A549 (cell line): Measurements from ENCODE around the gene WNT16. TPM values are rescaled to one million over a fixed set of nuclear protein-coding genes. Genes with fewer than 3 reads are reported as not detected.

Experiments used
- ATAC-seq, 2 experiments: fragments of 200-7000 bp in 1 of 2; fragments of >200 bp in 1 of 2; cut with Nextera tagmentation in 1 of 2; cut with Tn5 transposase in 1 of 2; 3 replicates each; pipeline versions ENCODE4 v1.8.0 to v1.9.1; 2018 to 2020; ENCODE audit warnings: mild to moderate bottlenecking in 1 of 2, moderate library complexity in 1 of 2
- CTCF ChIA-PET: fragments of 300-600 bp; sonication (Branson Sonifier 250); formaldehyde crosslinking; extraction: SDS; loops from one replicate; lab custom pipeline; 2021; ENCODE audit warnings: antibody characterized with exemption, inconsistent platforms; lab: Yijun Ruan, JAX
- POLR2A ChIA-PET: fragments of 350-600 bp; formaldehyde crosslinking; extraction: SDS; loops from one replicate; lab custom pipeline; 2021; ENCODE audit warnings: antibody characterized with exemption, inconsistent platforms; lab: Yijun Ruan, JAX
- DNase-seq, 2 experiments: peaks; one replicate each; pipeline versions ENCODE4 v3.0.0 to v3.0.0-alpha.2; 2011 to 2016; ENCODE audit warnings: low read depth in 1 of 2, low spot score in 1 of 2
- FAIRE-seq: peaks from 2 replicates; lab custom pipeline; 2011; peaks lifted over from hg19 to GRCh38; lab: Jason Lieb, UNC
- H3K27ac ChIP-seq, 2 experiments: fragments of >200 bp; sonication (Bioruptor Twin); formaldehyde crosslinking; 3 replicates each; pipeline ENCODE4 v1.5.1; 2016 to 2017
- H3K4me1 ChIP-seq: fragments of >200 bp; sonication (Bioruptor Twin); formaldehyde crosslinking; 3 replicates; pipeline ENCODE4 v1.6.1; 2016
- H3K4me2 ChIP-seq: fragments of >200 bp; sonication (Bioruptor Twin); formaldehyde crosslinking; 3 replicates; pipeline ENCODE4 v1.6.1; 2016
- H3K4me3 ChIP-seq: fragments of >200 bp; sonication (Bioruptor Twin); formaldehyde crosslinking; 3 replicates; pipeline ENCODE4 v1.5.1; 2016
- H3K9me3 ChIP-seq: fragments of >200 bp; sonication (Bioruptor Twin); formaldehyde crosslinking; 3 replicates; pipeline ENCODE4 v1.6.1; 2016
- BHLHE40 ChIP-seq: IDR thresholded peaks from 2 replicates; pipeline ENCODE4 v1.6.1; 2012; ENCODE audit warnings: low read depth, low read length, inconsistent platforms
- CEBPB ChIP-seq, 2 experiments: fragments of >200 bp in 1 of 2; sonication (Bioruptor Twin) in 1 of 2; formaldehyde crosslinking in 1 of 2; IDR thresholded peaks; 2 replicates each; pipeline ENCODE4 v1.6.1; 2012 to 2016
- CHD2 ChIP-seq: fragments of 150-350 bp; IDR thresholded peaks from 2 replicates; pipeline ENCODE4 v1.6.1; 2014; ENCODE audit warnings: low read length; ENCODE audit not compliant: partially characterized antibody
- CHD4 ChIP-seq: fragments of 200-600 bp; sonication (generic); IDR thresholded peaks from 2 replicates; pipeline ENCODE4 v1.6.1; 2016; ENCODE audit warnings: antibody characterized with exemption, mild to moderate bottlenecking, borderline replicate concordance
- EHMT2 ChIP-seq: fragments of 200-600 bp; sonication (generic); IDR thresholded peaks from 2 replicates; pipeline ENCODE4 v1.6.1; 2016; ENCODE audit warnings: antibody characterized with exemption, low read depth, mild to moderate bottlenecking, moderate library complexity
- ELK1 ChIP-seq: fragments of 150-350 bp; IDR thresholded peaks from 2 replicates; pipeline ENCODE4 v1.6.1; 2014; ENCODE audit warnings: low read depth, mild to moderate bottlenecking, low read length
- FOXS1 ChIP-seq: fragments of 250-450 bp; sonication (Bioruptor Pico); IDR thresholded peaks from 2 replicates; pipeline ENCODE4 v1.5.0; 2020; ENCODE audit warnings: mild to moderate bottlenecking, moderate library complexity
- HDAC2 ChIP-seq: fragments of 200-600 bp; sonication (generic); IDR thresholded peaks from 2 replicates; pipeline ENCODE4 v1.6.1; 2016
- HMGXB4 ChIP-seq: fragments of 250-450 bp; sonication (Bioruptor Pico); IDR thresholded peaks from 2 replicates; pipeline ENCODE4 v1.5.0; 2021; ENCODE audit warnings: mild to moderate bottlenecking, moderate library complexity, borderline replicate concordance
- HOXB13 ChIP-seq: fragments of 250-450 bp; sonication (Bioruptor Pico); IDR thresholded peaks from 2 replicates; pipeline ENCODE4 v1.5.0; 2020; ENCODE audit warnings: low read depth, mild to moderate bottlenecking, moderate library complexity
- JUNB ChIP-seq: fragments of >200 bp; sonication (Bioruptor Twin); formaldehyde crosslinking; IDR thresholded peaks from 2 replicates; pipeline ENCODE4 v1.6.1; 2016
- NFE2L2 ChIP-seq: fragments of 150-350 bp; conservative IDR thresholded peaks from 2 replicates; pipeline ENCODE4 v1.6.1; 2014; ENCODE audit warnings: low read length
- NPAS2 ChIP-seq: fragments of 250-450 bp; sonication (Bioruptor Pico); IDR thresholded peaks from 2 replicates; pipeline ENCODE4 v1.8.0; 2022; ENCODE audit warnings: mild to moderate bottlenecking, moderate library complexity, borderline replicate concordance
- NR3C1 ChIP-seq: fragments of >200 bp; sonication (Bioruptor Twin); formaldehyde crosslinking; IDR thresholded peaks from 3 replicates; pipeline ENCODE4 v1.6.1; 2017
- PBX3 ChIP-seq: IDR thresholded peaks from 2 replicates; pipeline ENCODE4 v1.6.1; 2012
- POLR2A ChIP-seq: IDR thresholded peaks from 2 replicates; pipeline ENCODE4 v1.6.1; 2012; ENCODE audit warnings: mild to moderate bottlenecking, low read length
- RCOR1 ChIP-seq: fragments of 150-350 bp; IDR thresholded peaks from 2 replicates; pipeline ENCODE4 v1.6.1; 2014; ENCODE audit warnings: antibody characterized with exemption, low read length, low read depth
- RNF2 ChIP-seq: fragments of 200-600 bp; sonication (generic); IDR thresholded peaks from 2 replicates; pipeline ENCODE4 v1.6.1; 2016; ENCODE audit warnings: low read depth, mild to moderate bottlenecking, antibody characterized with exemption, moderate library complexity, borderline replicate concordance
- SMC3 ChIP-seq: fragments of >200 bp; sonication (Bioruptor Twin); formaldehyde crosslinking; IDR thresholded peaks from 3 replicates; pipeline ENCODE4 v1.6.1; 2018; ENCODE audit warnings: inconsistent platforms
- SREBF2 ChIP-seq: fragments of 450-650 bp; IDR thresholded peaks from 2 replicates; pipeline ENCODE4 v1.6.1; 2014; ENCODE audit warnings: mild to moderate bottlenecking, moderate library complexity
- USF2 ChIP-seq: fragments of 450-650 bp; IDR thresholded peaks from 2 replicates; pipeline ENCODE4 v1.6.1; 2014; ENCODE audit warnings: antibody characterized with exemption
- ZC3H11A ChIP-seq: fragments of 450-650 bp; IDR thresholded peaks from 2 replicates; pipeline ENCODE4 v1.6.1; 2014; ENCODE audit warnings: antibody characterized with exemption, mild to moderate bottlenecking
- ZNF302 ChIP-seq: fragments of 250-450 bp; sonication (Bioruptor Pico); IDR thresholded peaks from 2 replicates; pipeline ENCODE4 v1.9.0; 2021; ENCODE audit warnings: inconsistent platforms, mild to moderate bottlenecking, moderate library complexity
- ZSCAN20 ChIP-seq: fragments of 250-450 bp; sonication (Bioruptor Pico); IDR thresholded peaks from 2 replicates; pipeline ENCODE4 v1.8.0; 2022; ENCODE audit warnings: mild to moderate bottlenecking, moderate library complexity
- WGBS: methylation state at CpG from one replicate; pipeline ENCODE4 v1.1.6; 2017; ENCODE audit errors: missing lambda C conversion rate; 5-methylcytosine and 5-hydroxymethylcytosine counted together
- polyA plus RNA-seq, 4 experiments: library from polyadenylated mRNA; depleted of rRNA in 3 of 4; stranded (reverse); fragments of >200 nt; fragmentation: RNase III in 1 of 4; extraction: RNeasy Plus Mini Kit Qiagen cat#74134 plus additional on column Dnase treatment in 1 of 4; gene quantifications; 2 replicates in 3 of 4; 3 replicates in 1 of 4; pipeline ENCODE4 v1.2.3, GENCODE V29; 2011 to 2017

WNT16 gene
- polyA plus RNA-seq, 2 of the 4 experiments (the other 2 are of a cell fraction): not detected

DNA sequence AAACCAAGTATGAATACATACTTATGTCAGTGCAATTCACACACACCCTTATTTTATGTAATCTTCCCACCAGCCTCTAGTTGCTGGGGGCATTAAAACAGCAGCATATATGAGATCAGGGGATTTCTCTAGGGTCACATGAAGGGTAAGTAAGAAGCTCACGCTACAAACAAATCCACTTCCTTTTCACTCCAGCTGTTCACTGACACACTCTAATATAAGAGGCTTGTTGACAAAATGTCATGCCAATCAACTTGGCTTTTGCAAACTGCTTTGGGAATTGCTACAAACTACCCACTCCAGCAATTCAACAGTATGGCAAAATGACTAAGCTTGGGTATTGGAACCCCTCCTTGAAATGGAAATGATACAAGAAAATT lies 57.0 kb downstream of the WNT16 start:
- no peak for FAIRE-seq
- POLR2A ChIA-PET: interaction anchor here (0.9 kb wide), 1 partner anchor 10 kb away, joined by 4 read pairs; no protein-coding TSS in a partner anchor
- TF ChIP-seq NPAS2 (no peak), HMGXB4 (CRISPR knock-in tag) (no peak), USF2 (no peak), NR3C1 (no peak), PBX3 (no peak), ELK1 (no peak), EHMT2 (no peak), ZSCAN20 (CRISPR knock-in tag) (no peak), CHD4 (no peak), JUNB (no peak), FOXS1 (CRISPR knock-in tag) (no peak), HDAC2 (no peak)
- CTCF ChIA-PET: interaction anchor here (1.7 to 6.8 kb wide), 3 partner anchors 11 to 608 kb away, joined by 4 to 62 read pairs (median 8); partner anchors contain the start of gene FAM3C
- Histone ChIP-seq H3K4me1 (no peaks in the 10 kb centered on the region), H3K4me2 (no peak overlapping the region), H3K4me3 (no peak overlapping the region), H3K9me3 (no peaks in the 10 kb centered on the region), H3K27ac (no peak overlapping the region)
- WGBS: 92% methylated on average over 1 of the region's 1 CpG
- DNase-seq: no peak
- no peak for ATAC-seq

- ChIA-PET CTCF (interaction anchor here (1.2 to 1.3 kb wide), 3 partner anchors 9 to 160 kb away, joined by 3 to 4 read pairs (median 4); no protein-coding TSS in a partner anchor), POLR2A (no interaction called here)
- ATAC-seq: no peak
- 96% methylated on average over 1 of the region's 1 CpG for WGBS
- no peak overlapping the region for H3K4me3 ChIP-seq
- H3K4me2 ChIP-seq: no peak overlapping the region
- no peaks in the 10 kb centered on the region for H3K4me1 ChIP-seq
- TF ChIP-seq HMGXB4 (CRISPR knock-in tag): no peak
- no peak for TF ChIP-seq NFE2L2
- no peak for TF ChIP-seq ZC3H11A
- no peaks in the 10 kb centered on the region for H3K9me3 ChIP-seq
- FAIRE-seq: no peak
- DNase-seq: no peak
- H3K27ac ChIP-seq: no peak overlapping the region
Observed at GRCh38 chr7:121388950-121389349, 60.1 kb downstream of the WNT16 start.

DNA sequence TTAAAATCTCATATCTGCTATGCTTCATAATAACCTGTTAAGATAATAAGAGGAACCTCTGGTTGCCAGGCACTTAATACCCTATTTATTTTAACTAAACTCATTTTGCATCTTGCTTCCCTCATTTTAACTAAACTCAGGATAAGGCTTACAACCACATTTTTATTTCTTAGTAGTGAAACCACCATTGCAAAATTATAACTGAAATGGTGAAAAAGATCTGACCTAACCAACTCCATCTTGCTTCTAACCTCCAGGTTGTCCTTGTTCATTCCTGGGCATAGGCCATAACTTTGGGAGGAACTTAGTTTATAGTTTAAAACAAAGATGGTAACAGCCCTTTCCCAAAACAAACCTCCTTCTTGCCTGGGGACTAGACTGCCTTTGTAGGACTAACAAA lies 61.3 kb downstream of the WNT16 start:
- CTCF ChIA-PET: interaction anchor here (1.3 kb wide), 1 partner anchor 7 kb away, joined by 3 read pairs; no protein-coding TSS in a partner anchor
- ATAC-seq (no peak), FAIRE-seq (no peak), DNase-seq (no peak)
- TF ChIP-seq CHD2 (no peak), HOXB13 (CRISPR knock-in tag) (no peak), SREBF2 (no peak), SMC3 (no peak), POLR2A (no peak), USF2 (no peak), HDAC2 (no peak), ZNF302 (CRISPR knock-in tag) (no peak), PBX3 (no peak), BHLHE40 (no peak), RNF2 (no peak), CEBPB (IDR thresholded peaks at IDR 0.05) (no peak), ELK1 (no peak), RCOR1 (no peak)
- Histone ChIP-seq H3K27ac (no peak overlapping the region), H3K4me3 (no peak overlapping the region), H3K4me2 (no peak overlapping the region), H3K9me3 (no peaks in the 10 kb centered on the region), H3K4me1 (peaks cover 8% of the 10 kb centered on the region)
- POLR2A ChIA-PET: no interaction called here
